Activated B cell treated with CpG ODN at 0.5 μM for 24 hours (primary cell): ENCODE data around the gene MMP10. TPM values are rescaled to one million over a fixed set of nuclear protein-coding genes. Genes with fewer than 3 reads are reported as not detected.

Source experiments
- ATAC-seq: fragments of 200-7000 bp; cut with Tn5 transposase; one replicate; pipeline ENCODE4 v1.10.0; 2021; ENCODE audit warnings: low read depth, mild to moderate bottlenecking, moderate library complexity
- CTCF ChIA-PET: fragments of 350-600 bp; sonication (Branson Sonifier 250); formaldehyde crosslinking; loops from one replicate; lab custom pipeline; 2021; ENCODE audit warnings: antibody characterized with exemption; lab: Charles Lee
- POLR2A ChIA-PET: fragments of 350-600 bp; sonication (Branson Sonifier 250); formaldehyde crosslinking; loops from one replicate; lab custom pipeline; 2021; ENCODE audit warnings: antibody characterized with exemption; lab: Charles Lee
- DNase-seq: peaks from one replicate; pipeline ENCODE4 v3.0.0; 2022
- H3K27ac Mint-ChIP-seq: one replicate; pipeline ENCODE4 v1.8.0; 2020; ENCODE audit warnings: mixed read lengths
- H3K27me3 Mint-ChIP-seq: one replicate; pipeline ENCODE4 v1.8.0; 2021; ENCODE audit warnings: mixed read lengths
- H3K36me3 Mint-ChIP-seq: one replicate; pipeline ENCODE4 v1.8.0; 2021; ENCODE audit warnings: low read depth, mixed read lengths
- H3K4me1 Mint-ChIP-seq: one replicate; pipeline ENCODE4 v1.8.0; 2021; ENCODE audit warnings: mixed read lengths
- H3K4me3 Mint-ChIP-seq: one replicate; pipeline ENCODE4 v1.8.0; 2020; ENCODE audit warnings: mild to moderate bottlenecking, mixed read lengths
- H3K9me3 Mint-ChIP-seq: one replicate; pipeline ENCODE4 v1.8.0; 2020; ENCODE audit warnings: mixed read lengths
- intact Hi-C: fragments of 100-400 bp; cut with micrococcal nuclease; formaldehyde crosslinking; loops from one replicate; pipeline ENCODE4 v1.15.1; 2024
- total RNA-seq: library from RNA; stranded (reverse); gene quantifications from 2 replicates; pipeline ENCODE4 v1.2.3, GENCODE V29; 2022
- TF ChIP-seq, protein P1 (sequence below): fragments of 200-600 bp; IDR thresholded peaks from one replicate; pipeline ENCODE4 v1.8.0; 2022; ENCODE audit warnings: antibody characterized with exemption, mild to moderate bottlenecking

The MMP10 gene
- total RNA-seq, 1 donor from 2014 or later, result not detected

DNA sequence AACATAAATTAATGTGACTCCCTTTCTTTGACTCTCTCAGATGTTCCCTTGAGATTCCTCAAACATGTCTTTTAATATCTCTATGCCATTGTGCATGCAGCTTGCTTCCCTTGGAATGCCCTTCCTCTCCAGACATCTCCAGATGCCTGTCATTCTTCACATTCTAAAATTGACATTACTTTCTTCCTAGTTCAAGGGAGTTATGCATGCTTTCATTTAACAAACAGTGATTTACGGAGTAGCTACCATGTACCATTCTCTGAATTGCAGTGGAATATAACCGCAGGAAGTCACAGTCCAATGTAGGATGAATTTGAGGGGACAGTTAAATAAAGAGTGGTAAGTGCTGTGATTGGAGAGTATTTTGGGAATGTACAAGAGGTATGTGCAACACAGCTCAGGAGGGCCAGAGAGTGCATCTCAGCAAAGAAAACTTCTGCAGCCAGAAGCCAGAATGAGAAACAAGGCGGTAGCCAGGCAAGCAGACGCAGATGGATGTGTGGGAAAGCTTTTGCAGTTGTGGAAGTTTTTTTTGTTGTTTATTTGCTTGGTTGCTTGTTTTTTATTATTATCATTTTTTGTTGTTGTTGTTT, 18.7 kb downstream of the MMP10 start:
- Mint-ChIP-seq H3K36me3 (no peaks in the 10 kb centered on the region), H3K4me1 (no peaks in the 10 kb centered on the region), H3K9me3 (no peaks in the 10 kb centered on the region), H3K27me3 (peaks cover 6% of the 10 kb centered on the region), H3K4me3 (no peak overlapping the region), H3K27ac (no peak overlapping the region)
- TF ChIP-seq, protein P1, sequence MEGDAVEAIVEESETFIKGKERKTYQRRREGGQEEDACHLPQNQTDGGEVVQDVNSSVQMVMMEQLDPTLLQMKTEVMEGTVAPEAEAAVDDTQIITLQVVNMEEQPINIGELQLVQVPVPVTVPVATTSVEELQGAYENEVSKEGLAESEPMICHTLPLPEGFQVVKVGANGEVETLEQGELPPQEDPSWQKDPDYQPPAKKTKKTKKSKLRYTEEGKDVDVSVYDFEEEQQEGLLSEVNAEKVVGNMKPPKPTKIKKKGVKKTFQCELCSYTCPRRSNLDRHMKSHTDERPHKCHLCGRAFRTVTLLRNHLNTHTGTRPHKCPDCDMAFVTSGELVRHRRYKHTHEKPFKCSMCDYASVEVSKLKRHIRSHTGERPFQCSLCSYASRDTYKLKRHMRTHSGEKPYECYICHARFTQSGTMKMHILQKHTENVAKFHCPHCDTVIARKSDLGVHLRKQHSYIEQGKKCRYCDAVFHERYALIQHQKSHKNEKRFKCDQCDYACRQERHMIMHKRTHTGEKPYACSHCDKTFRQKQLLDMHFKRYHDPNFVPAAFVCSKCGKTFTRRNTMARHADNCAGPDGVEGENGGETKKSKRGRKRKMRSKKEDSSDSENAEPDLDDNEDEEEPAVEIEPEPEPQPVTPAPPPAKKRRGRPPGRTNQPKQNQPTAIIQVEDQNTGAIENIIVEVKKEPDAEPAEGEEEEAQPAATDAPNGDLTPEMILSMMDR, result no peak
- ChIA-PET POLR2A (no interaction called here), CTCF (no interaction called here)
- no peak for DNase-seq
- ATAC-seq, result no peak
- intact Hi-C loops, result no loop called here

DNA sequence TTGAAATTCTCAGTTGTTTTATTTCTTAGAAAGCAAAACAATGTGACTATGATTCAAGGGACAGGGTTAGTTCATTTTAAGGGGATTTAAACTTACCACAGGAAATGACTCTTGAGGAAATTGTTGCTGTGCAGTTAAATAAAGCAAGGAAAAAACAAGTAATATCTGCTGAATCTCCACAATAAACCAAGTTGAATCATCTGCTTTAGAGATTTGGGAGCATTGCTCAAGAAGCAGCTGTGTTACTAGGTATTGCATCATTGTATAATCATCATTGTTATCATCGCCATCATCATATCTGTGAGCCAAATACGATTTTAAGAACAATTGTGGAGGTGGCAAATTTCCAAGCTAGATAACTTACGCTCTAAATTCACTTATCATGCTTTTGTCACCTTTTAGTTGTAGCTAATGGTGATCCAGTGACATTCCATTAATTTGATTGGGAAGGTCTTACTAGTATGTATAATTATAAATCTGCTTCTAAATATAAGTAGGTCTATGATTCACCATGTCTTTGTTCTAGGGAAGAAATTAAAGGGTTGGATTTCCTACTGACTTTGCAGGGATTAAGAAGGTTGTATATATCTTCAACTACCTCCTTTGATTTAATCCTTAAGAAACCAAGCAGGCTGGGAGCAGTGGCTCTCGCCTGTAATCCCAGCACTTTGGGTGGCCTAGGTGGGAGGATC, 19.9 kb downstream of the MMP10 start:
- TF ChIP-seq, protein P1, result no peak
- Mint-ChIP-seq H3K27ac (no peak overlapping the region), H3K4me3 (no peak overlapping the region), H3K4me1 (no peaks in the 10 kb centered on the region), H3K27me3 (peaks cover 10% of the 10 kb centered on the region), H3K9me3 (no peaks in the 10 kb centered on the region), H3K36me3 (no peaks in the 10 kb centered on the region)
- ChIA-PET CTCF (no interaction called here), POLR2A (no interaction called here)
- intact Hi-C loops, result no loop called here
- DNase-seq (no peak), ATAC-seq (no peak)

DNA sequence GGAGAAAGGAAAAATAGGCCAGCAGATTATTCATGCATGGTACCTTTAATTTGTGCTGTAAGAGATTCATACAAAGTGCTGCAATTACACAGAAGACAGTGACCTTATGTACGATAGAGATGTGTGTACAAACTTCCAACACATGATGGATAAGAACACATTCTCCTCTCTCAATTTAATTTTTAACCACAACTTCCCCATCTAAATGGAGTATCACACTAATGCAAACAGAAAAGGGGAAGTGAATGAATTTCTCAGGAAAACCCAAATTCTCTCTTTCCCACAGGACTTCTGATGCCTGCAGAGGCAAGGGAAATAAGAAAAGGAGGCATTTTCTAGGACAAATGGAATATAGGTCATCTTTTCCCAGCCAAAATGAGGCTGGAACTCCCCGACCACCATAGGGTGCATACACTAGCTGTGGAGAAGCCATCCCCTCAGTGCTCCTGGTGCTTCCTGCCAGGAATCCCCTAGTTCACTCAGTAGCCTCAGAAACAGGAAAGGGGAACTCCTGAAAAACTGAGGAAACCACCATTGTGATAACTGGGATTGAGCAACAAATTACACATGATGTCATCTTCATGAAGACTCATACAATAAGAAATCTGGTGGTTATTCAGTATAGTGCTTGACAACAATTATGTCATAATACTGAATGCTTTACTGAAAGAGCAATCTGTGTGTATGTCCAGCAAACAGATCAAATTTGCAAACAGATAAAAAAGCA, 22.4 kb downstream of the MMP10 start:
- POLR2A ChIA-PET, result no interaction called here
- TF ChIP-seq, protein P1, result no peak
- Mint-ChIP-seq H3K9me3 (no peaks in the 10 kb centered on the region), H3K27me3 (peaks cover 14% of the 10 kb centered on the region), H3K27ac (no peak overlapping the region), H3K36me3 (no peaks in the 10 kb centered on the region), H3K4me1 (no peaks in the 10 kb centered on the region), H3K4me3 (no peak overlapping the region)
- ATAC-seq (no peak), DNase-seq (no peak)
- intact Hi-C loops, result no loop called here
- CTCF ChIA-PET, result no interaction called here

DNA sequence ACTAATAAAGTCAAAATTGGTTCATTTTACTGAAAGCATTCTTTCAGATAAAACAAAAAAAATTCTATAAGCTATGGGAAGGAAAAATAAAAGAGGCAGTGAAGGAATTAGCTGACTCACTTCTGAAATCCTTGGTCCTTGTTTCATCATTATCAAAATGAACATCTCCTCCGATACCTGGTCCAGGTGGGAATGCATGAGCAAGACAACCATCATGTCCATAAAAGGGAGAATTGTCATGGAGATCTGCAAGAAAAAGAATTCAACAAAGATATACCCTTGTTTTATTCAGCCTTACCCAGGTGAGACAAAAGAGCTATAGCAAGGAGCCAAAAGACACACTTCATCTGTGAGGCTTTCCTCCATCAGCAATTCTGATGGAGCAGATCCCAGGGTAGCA, 27.2 kb downstream of the MMP10 start:
- Mint-ChIP-seq H3K9me3 (peaks cover 2% of the 10 kb centered on the region), H3K4me1 (no peaks in the 10 kb centered on the region), H3K27me3 (peaks cover 25% of the 10 kb centered on the region), H3K36me3 (no peaks in the 10 kb centered on the region), H3K27ac (no peak overlapping the region), H3K4me3 (no peak overlapping the region)
- TF ChIP-seq, protein P1, result no peak
- ATAC-seq (no peak), DNase-seq (no peak)
- intact Hi-C loops, result no loop called here
- CTCF ChIA-PET, result no interaction called here
- POLR2A ChIA-PET, result no interaction called here

DNA sequence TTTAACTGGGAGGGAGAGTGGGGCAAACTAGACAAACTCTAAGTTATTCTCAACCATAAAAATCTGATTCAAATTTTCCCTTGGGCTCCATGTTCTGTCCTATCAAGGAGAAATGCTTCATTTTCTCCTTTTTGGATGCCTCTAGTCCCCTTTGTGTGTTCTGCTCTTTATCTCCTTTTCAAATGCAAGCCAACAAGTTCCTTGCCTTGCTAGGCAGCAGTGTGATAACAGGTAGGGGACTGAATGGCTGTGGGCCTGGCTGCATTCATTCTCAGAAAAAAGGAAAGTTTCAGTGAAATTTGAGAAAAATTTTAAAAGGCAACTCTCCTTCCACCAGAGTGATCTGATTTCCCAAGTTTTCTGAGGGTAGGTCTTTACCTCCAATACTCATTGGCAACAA, 28.8 kb downstream of the MMP10 start:
- Mint-ChIP-seq H3K36me3 (no peaks in the 10 kb centered on the region), H3K4me3 (no peak overlapping the region), H3K27ac (no peak overlapping the region), H3K4me1 (no peaks in the 10 kb centered on the region), H3K27me3 (peaks cover 23% of the 10 kb centered on the region), H3K9me3 (peaks cover 6% of the 10 kb centered on the region)
- POLR2A ChIA-PET, result no interaction called here
- TF ChIP-seq, protein P1, result no peak
- DNase-seq (no peak), ATAC-seq (no peak)
- intact Hi-C loops, result no loop called here
- CTCF ChIA-PET, result no interaction called here
